H1 (cell line): ENCODE measurements around the gene MAB21L3. TPM values are rescaled to one million over a fixed set of nuclear protein-coding genes. Genes with fewer than 3 reads are reported as not detected.

Experiments
- CREB1 ChIP-seq: IDR thresholded peaks from 2 replicates; pipeline ENCODE4 v1.6.1; 2012; ENCODE audit warnings: inconsistent platforms
- E2F6 ChIP-seq: IDR thresholded peaks from 2 replicates; pipeline ENCODE4 v1.6.1; 2012; ENCODE audit warnings: inconsistent platforms
- PHF8 ChIP-seq: fragments of 200-600 bp; sonication (generic); conservative IDR thresholded peaks from 2 replicates; pipeline ENCODE4 v1.7.1; 2012; ENCODE audit warnings: low read depth, mild to moderate bottlenecking, inconsistent platforms, low read length, moderate library complexity
- RFX5 ChIP-seq: IDR thresholded peaks from 2 replicates; pipeline ENCODE4 v1.6.1; 2011; ENCODE audit warnings: low read depth, low read length, improper control_type of control experiment, borderline replicate concordance
- USF2 ChIP-seq: IDR thresholded peaks from 2 replicates; pipeline ENCODE4 v1.6.1; 2011; ENCODE audit warnings: low read length, improper control_type of control experiment
- polyA plus RNA-seq, 7 experiments: library from polyadenylated mRNA; depleted of rRNA in 3 of 7; stranded (reverse) in 5 of 7; unstranded in 2 of 7; fragments of >200 nt in 5 of 7; fragments of 200-250 nt in 2 of 7; gene quantifications; 1 replicate in 5 of 7; 2 replicates in 1 of 7; 4 replicates in 1 of 7; pipeline versions ENCODE4 v1.2.1 to v1.2.3, GENCODE V29; 2011 to 2013; ENCODE audit warnings: missing spikeins in 2 of 7, mixed read lengths in 2 of 7
- total RNA-seq: library from RNA; stranded (reverse); fragmentation: NEBNext Ultra II Directional; extraction: Animal tissue kit (Norgen Biotek cat#: 25700); gene quantifications from 2 replicates; pipeline ENCODE4 v1.2.1, GENCODE V29; 2021

Gene MAB21L3
- total and polyA plus RNA-seq, 2 of the 8 experiments (the other 6 are each of a cell fraction or from before 2014, with no cell fraction given): not detected

GRCh38 chr1:116107371-116107770, 3.8 kb upstream of the MAB21L3 start (continued):
- TF ChIP-seq E2F6 (no peak), USF2 (no peak), PHF8 (no peak), CREB1 (no peak), RFX5 (no peak)
